ENCODE results near the gene CNPY2.
"Not testable (repeated sequence)": the region's sequence is repeated elsewhere in the genome, so short reads cannot be mapped to it uniquely, and the experiment has no call there.

Gene CNPY2

GRCh38 chr12:56297400-56297799 is 18.4 kb downstream of the CNPY2 start:
- no peak for DNase-seq

GRCh38 chr12:56296295-56296694 is 19.5 kb downstream of the CNPY2 start:
- no peak for DNase-seq

GRCh38 chr12:56293795-56294194 is 22.0 kb downstream of the CNPY2 start:
- no peak for DNase-seq

GRCh38 chr12:56288705-56289387 is 26.9 kb downstream of the CNPY2 start:
- no peak for DNase-seq

GRCh38 chr12:56286044-56286830 is 29.6 kb downstream of the CNPY2 start:
- DNase-seq: no peak

GRCh38 chr12:56284263-56284662 is 31.5 kb downstream of the CNPY2 start:
- DNase-seq: not testable (repeated sequence)

- no peak for DNase-seq
These were observed 33.2 kb downstream of the CNPY2 start for GRCh38 chr12:56282579-56282978.

GRCh38 chr12:56282030-56282429 is 33.8 kb downstream of the CNPY2 start:
- DNase-seq: no peak

GRCh38 chr12:56280849-56281248 is 34.9 kb downstream of the CNPY2 start:
- DNase-seq: no peak

- DNase-seq: no peak
These were observed 36.9 kb downstream of the CNPY2 start for GRCh38 chr12:56278905-56279304.

GRCh38 chr12:56274299-56274698 is 41.5 kb downstream of the CNPY2 start:
- no peak for DNase-seq

GRCh38 chr12:56272468-56272867 is 43.3 kb downstream of the CNPY2 start:
- not testable (repeated sequence) for DNase-seq

- DNase-seq: no peak
These were observed 44.8 kb downstream of the CNPY2 start for GRCh38 chr12:56271031-56271430.

GRCh38 chr12:56267443-56268071 is 48.2 kb downstream of the CNPY2 start:
- no peak for DNase-seq

GRCh38 chr12:56266693-56267442 is 48.9 kb downstream of the CNPY2 start, which contains the start of gene COQ10A:
Gene COQ10A (plus strand): TSS chr12:56266942. CDS start chr12:56267119, 177 bp downstream.
- peak; percentile 86 for DNase-seq

- DNase-seq: not testable (repeated sequence)
These were observed 49.6 kb downstream of the CNPY2 start for GRCh38 chr12:56266068-56266692.

- DNase-seq: not testable (repeated sequence)
These were observed 52.8 kb downstream of the CNPY2 start for GRCh38 chr12:56262955-56263354.

GRCh38 chr12:56261503-56262232 is 54.1 kb downstream of the CNPY2 start:
- DNase-seq: no peak

- no peak for DNase-seq
These were observed 54.9 kb downstream of the CNPY2 start for GRCh38 chr12:56260921-56261320.

GRCh38 chr12:56260380-56260779 is 55.4 kb downstream of the CNPY2 start:
- no peak for DNase-seq
